ENCODE results near the gene SIRT7.

The SIRT7 gene

GRCh38 chr17:81931557-81932332, 13.8 kb upstream of the SIRT7 start:
- no peak for DNase-seq

- DNase-seq = no peak
These were observed 13.2 kb upstream of the SIRT7 start for GRCh38 chr17:81931189-81931556.

- DNase-seq = no peak
These were observed 12.5 kb upstream of the SIRT7 start for GRCh38 chr17:81930142-81931125.

GRCh38 chr17:81929253-81930141, 11.5 kb upstream of the SIRT7 start:
- no peak for DNase-seq

- DNase-seq = no peak
These were observed 10.7 kb upstream of the SIRT7 start for GRCh38 chr17:81928544-81929252.

GRCh38 chr17:81927653-81928543, 9.9 kb upstream of the SIRT7 start, which contains the start of gene MAFG:
TSS of gene MAFG (minus strand) at chr17:81927735. CDS start at chr17:81923185, 4,550 bp downstream.
- DNase-seq = peak; percentile 92

- no peak for DNase-seq
These were observed 9.2 kb upstream of the SIRT7 start for GRCh38 chr17:81927152-81927652.

- DNase-seq = no peak
These were observed 8.6 kb upstream of the SIRT7 start for GRCh38 chr17:81926451-81927151.

GRCh38 chr17:81925860-81926450, 8.0 kb upstream of the SIRT7 start:
- no peak for DNase-seq

GRCh38 chr17:81924557-81925532, 6.9 kb upstream of the SIRT7 start:
- no peak for DNase-seq

- DNase-seq = no peak
These were observed 5.6 kb upstream of the SIRT7 start for GRCh38 chr17:81923302-81924260.

GRCh38 chr17:81922566-81923301, 4.8 kb upstream of the SIRT7 start:
- no peak for DNase-seq

GRCh38 chr17:81921996-81922565, 4.1 kb upstream of the SIRT7 start:
- no peak for DNase-seq

- no peak for DNase-seq
These were observed 3.5 kb upstream of the SIRT7 start for GRCh38 chr17:81921537-81921862.

- DNase-seq = no peak
These were observed 2.9 kb upstream of the SIRT7 start for GRCh38 chr17:81920612-81921536.
